ENCODE results near the gene DOCK10.

The DOCK10 gene

DNA sequence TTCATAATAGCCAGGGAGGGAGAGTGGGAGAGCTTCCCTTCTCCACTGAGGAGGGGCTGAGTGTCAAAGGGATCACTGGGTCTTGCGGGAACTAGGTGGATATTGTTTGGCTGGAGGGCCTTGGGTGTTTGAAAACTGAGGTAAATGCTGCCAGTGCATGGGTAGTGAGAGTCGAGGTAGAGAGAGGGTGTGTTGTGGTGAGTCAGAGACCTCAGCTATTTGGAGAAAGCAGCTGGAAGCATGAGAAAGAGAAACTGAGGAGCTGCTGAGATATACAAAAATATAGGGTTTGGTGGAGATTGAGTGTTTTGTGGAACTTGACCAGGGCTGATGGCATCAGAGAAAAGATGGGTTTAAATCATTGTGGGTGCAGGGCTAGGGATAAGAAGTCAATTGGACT is 199.1 kb downstream of the DOCK10 start:
- TF ChIP-seq, protein P1, sequence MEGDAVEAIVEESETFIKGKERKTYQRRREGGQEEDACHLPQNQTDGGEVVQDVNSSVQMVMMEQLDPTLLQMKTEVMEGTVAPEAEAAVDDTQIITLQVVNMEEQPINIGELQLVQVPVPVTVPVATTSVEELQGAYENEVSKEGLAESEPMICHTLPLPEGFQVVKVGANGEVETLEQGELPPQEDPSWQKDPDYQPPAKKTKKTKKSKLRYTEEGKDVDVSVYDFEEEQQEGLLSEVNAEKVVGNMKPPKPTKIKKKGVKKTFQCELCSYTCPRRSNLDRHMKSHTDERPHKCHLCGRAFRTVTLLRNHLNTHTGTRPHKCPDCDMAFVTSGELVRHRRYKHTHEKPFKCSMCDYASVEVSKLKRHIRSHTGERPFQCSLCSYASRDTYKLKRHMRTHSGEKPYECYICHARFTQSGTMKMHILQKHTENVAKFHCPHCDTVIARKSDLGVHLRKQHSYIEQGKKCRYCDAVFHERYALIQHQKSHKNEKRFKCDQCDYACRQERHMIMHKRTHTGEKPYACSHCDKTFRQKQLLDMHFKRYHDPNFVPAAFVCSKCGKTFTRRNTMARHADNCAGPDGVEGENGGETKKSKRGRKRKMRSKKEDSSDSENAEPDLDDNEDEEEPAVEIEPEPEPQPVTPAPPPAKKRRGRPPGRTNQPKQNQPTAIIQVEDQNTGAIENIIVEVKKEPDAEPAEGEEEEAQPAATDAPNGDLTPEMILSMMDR (IDR thresholded peaks at IDR 0.05; ENCODE audit: borderline replicate concordance, control extremely low read depth, extremely low read depth, insufficient read depth, missing control alignments): no peak
- in situ Hi-C loops (cut with MboI; ENCODE audit: low sequenced_read_pairs, unreplicated experiment): no loop called here
- no peak for DNase-seq (ENCODE audit: low spot score)

DNA sequence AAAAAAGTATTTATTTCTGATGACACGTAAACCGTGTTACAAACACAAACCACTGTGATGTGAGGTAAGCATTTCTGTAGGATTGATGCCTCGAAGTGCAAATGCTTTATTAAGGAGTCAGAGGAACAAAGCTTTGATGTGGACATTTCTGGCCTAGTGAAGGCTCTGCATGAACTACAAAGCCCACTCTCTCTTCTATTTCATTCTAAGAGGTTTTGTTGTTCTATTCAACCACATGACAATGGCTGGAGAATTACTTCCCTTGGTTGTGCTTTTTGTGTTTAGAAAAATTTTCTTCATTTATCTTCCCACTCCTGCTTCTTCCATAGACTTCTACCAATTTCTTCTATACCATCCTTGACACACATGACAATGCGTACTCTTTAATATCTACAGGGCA is 200.4 kb downstream of the DOCK10 start:
- TF ChIP-seq, protein P1 (IDR thresholded peaks at IDR 0.05; ENCODE audit: borderline replicate concordance, control extremely low read depth, extremely low read depth, insufficient read depth, missing control alignments): no peak
- in situ Hi-C loops (cut with MboI; ENCODE audit: low sequenced_read_pairs, unreplicated experiment): no loop called here
- DNase-seq (ENCODE audit: low spot score): no peak

DNA sequence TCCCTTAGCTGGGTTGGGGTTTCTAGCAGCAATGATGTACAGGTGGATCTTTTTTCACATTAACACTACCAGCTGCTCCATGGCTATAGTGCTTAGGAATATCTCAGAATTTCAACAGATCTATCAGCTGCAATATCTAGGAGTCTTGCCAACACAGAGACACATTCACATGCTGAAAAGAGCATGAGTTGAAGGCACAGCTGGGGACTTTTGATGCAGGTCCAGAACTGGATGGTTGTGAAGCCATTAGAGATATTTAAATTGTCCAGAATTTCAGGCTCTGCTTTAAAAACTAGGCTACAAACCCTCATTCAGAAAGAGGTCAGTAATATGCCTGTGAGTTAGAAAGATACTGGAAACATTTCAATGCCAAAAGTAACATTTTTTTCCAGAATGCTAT is 203.9 kb downstream of the DOCK10 start:
- no peak for DNase-seq (ENCODE audit: low spot score)
- in situ Hi-C loops (cut with MboI; ENCODE audit: low sequenced_read_pairs, unreplicated experiment): no loop called here
- TF ChIP-seq, protein P1 (IDR thresholded peaks at IDR 0.05; ENCODE audit: borderline replicate concordance, control extremely low read depth, extremely low read depth, insufficient read depth, missing control alignments): no peak

DNA sequence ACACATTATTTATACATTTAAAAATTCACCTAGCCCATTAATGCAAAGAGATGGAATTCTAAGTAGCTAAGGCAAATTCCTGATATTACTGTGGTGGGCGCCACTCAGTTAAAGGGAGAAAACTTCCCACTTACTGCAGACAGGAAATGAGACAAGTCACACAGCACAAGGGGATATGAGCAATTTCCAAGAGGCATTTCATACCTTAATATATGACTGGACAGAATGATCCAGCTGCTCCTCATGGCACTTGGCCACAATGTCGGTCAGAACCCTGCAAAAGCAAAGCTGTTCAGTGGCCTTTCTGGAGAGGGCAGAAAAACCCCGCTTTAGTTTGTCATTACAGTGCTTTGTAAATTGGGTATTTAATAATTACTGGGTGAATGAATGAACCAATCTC is 204.7 kb downstream of the DOCK10 start:
- no peak for DNase-seq (ENCODE audit: low spot score)

DNA sequence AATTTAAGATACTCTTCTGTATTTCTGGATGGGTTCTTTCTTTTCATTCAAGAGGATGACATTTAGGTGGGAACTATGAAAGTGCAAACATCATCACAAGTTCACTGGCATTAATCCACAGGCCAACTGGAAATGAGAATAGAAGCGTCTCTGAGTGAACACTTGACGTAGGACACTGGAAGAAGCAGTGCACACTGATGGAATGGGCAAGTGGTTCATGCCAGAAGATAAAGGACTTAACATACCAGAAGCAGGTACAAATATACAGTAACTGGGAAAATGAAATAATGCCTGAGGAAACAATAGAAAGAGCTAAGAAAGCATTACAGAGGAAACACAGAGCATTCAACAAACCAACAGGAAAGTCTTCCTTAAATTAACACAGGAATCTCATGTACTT is 205.2 kb downstream of the DOCK10 start:
- in situ Hi-C loops (cut with MboI; ENCODE audit: low sequenced_read_pairs, unreplicated experiment): no loop called here
- DNase-seq (ENCODE audit: low spot score): no peak
- TF ChIP-seq, protein P1 (IDR thresholded peaks at IDR 0.05; ENCODE audit: borderline replicate concordance, control extremely low read depth, extremely low read depth, insufficient read depth, missing control alignments): no peak

More for the DNA sequence above, 204.7 kb downstream of the DOCK10 start:
- TF ChIP-seq, protein P1 (IDR thresholded peaks at IDR 0.05; ENCODE audit: borderline replicate concordance, control extremely low read depth, extremely low read depth, insufficient read depth, missing control alignments): no peak
- in situ Hi-C loops (cut with MboI; ENCODE audit: low sequenced_read_pairs, unreplicated experiment): no loop called here

DNA sequence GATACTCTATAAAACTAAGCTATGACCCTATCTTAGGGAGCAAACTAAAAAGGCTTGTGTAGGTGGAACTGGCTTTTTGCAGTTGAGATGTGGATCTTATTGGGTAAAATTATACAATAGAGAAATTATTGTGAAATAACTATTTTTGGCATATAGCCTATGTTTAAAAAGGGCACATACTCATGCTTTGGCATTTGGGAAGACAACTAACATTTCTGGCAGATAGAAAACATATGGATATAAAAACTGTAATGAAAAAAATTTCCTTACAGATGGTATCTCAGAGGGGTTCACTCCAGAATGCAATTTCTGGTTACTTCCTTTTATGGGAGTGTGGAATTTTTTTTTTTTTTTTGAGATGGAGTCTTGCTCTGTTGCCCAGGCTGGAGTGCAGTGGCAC is 206.0 kb downstream of the DOCK10 start:
- TF ChIP-seq, protein P1 (IDR thresholded peaks at IDR 0.05; ENCODE audit: borderline replicate concordance, control extremely low read depth, extremely low read depth, insufficient read depth, missing control alignments): no peak
- no peak for DNase-seq (ENCODE audit: low spot score)
- in situ Hi-C loops (cut with MboI; ENCODE audit: low sequenced_read_pairs, unreplicated experiment): no loop called here

DNA sequence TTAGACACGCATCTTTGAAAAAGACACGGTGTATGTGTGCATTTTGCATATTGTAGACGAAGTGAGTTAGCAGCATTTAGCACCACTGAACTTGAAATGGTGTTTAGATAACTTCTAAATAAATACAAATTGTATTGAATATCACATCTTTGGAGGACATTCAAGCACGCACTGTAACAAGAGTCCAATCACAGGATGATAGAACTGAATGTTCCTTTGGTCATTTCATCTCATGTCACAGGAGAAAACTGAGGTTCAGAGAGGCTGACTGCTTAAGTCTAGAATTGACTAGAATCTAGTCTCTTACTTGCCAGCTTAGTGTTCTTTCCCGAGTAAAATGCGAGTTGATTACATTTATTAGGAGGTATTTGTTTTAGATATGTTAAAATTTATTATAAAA is 206.9 kb downstream of the DOCK10 start:
- TF ChIP-seq, protein P1 (IDR thresholded peaks at IDR 0.05; ENCODE audit: borderline replicate concordance, control extremely low read depth, extremely low read depth, insufficient read depth, missing control alignments): no peak
- no peak for DNase-seq (ENCODE audit: low spot score)
- in situ Hi-C loops (cut with MboI; ENCODE audit: low sequenced_read_pairs, unreplicated experiment): no loop called here
